HT-29 (cell line): ENCODE data around the gene OCIAD2. TPM values are rescaled to one million over a fixed set of nuclear protein-coding genes. Genes with fewer than 3 reads are reported as not detected.
"Not testable (repeated sequence)": the region's sequence is repeated elsewhere in the genome, so short reads cannot be mapped to it uniquely, and the experiment has no call there.

ENCODE experiments used
- DNase-seq: peaks from one replicate; pipeline ENCODE4 v3.0.0-alpha.2; 2015; ENCODE audit warnings: low spot score
- total RNA-seq: library from RNA; depleted of rRNA; stranded (reverse); fragments of >200 nt; shearing (Covaris generic); gene quantifications from 2 replicates; pipeline ENCODE4 v1.2.3, GENCODE V29; 2014

Gene OCIAD2
- total RNA-seq, 1 experiment from 2014 or later = 204 TPM

GRCh38 chr4:48907706-48908477 is 1.3 kb upstream of the OCIAD2 start:
- DNase-seq = no peak

DNA sequence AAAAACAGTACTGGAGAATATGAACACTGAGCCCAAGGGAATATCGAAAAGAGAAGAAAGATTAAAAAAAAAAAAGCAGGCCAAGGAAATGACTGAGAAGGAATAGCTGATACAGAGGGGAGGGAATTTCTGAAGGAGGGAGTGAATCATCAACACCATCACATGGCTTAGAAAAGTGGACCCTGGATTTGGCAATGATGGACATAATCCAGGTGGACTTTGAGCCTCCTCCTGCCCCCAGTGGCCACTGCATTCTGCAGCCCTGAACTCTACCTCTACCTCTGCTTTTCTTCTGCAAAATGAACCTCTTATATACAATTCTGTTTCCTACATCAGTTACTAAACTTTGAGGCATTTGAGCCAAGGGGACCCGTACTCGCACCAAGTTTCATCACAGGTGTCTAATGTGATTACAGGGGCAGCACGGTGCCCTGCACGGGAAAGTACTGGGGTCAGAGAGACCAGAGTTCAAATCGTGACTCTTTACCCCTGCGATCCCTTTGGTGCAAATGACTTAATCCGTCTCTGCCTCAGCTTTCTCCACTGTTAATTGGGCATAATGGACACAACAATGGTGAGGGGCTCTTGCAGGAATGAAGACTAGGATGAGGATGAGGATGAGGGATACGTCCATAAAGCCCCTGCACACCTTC is 1.1 kb downstream of the OCIAD2 start:
- peak; percentile 63 for DNase-seq

DNA sequence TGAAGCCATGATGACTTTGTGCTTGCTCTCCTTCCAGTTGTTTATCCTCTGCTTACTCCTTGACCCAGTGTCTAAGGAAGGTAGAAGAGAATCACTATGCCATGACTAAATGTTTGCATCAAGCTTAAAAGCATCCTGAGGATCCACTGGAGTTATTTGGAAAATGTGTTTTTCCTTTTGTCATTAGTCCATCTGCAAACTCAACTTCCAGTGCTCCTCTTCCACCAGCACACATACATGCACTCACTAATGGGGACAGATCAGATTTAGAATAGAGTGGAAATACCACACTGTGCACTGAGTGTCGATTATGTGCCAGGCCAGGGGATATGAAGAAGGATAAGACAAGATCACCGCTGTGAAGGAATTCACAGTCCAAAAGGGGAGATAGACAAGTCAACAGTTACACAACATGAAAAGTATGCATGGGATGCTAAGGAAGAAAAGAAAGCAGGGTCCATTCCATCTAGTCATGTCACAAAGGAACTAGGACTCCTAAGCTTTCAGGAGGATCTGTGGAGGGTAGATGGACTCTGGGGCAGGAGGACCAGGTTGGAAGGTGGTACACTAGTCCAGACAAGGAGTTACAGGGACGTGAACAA is 1.9 kb downstream of the OCIAD2 start:
- no peak for DNase-seq

DNA sequence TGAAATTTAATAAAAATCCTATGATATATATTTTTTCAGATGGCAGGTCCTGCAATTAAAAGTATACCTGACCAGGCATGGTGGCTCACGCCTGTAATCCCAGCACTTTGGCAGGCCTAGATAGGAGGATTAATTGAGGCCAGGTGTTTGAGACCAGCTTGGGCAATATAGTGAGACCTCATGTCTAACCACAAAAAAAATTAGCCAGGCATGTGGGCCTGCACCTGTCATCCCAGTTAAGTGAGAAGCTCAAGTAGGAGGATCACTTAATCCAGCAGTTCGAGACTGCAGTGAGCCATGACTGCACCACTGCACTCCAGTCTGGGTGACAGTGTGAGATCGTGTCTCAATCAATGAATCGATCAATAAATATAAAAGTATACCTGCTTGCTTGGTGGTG is 2.5 kb downstream of the OCIAD2 start:
- no peak for DNase-seq

- no peak for DNase-seq
Observed at GRCh38 chr4:48902266-48902665, 4.3 kb downstream of the OCIAD2 start.

DNA sequence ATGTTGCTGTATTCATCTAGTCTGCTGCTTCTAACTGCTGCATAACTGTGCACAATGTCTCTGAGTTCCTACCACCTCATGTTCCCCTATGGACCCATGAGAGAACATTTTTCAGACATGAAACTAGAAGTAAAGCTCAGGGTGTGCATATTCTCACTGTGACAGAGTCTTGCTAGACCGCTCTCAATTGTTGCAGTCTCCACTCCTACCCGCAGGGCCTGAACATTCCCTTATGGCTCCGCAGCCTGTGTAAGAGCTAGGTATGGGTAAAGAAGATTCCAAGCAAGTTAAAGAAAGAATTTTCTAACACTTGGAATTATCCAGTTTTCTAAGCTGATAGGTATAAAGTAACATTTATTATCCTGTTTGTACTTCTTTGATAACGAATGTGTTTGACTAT is 5.4 kb downstream of the OCIAD2 start:
- no peak for DNase-seq

DNA sequence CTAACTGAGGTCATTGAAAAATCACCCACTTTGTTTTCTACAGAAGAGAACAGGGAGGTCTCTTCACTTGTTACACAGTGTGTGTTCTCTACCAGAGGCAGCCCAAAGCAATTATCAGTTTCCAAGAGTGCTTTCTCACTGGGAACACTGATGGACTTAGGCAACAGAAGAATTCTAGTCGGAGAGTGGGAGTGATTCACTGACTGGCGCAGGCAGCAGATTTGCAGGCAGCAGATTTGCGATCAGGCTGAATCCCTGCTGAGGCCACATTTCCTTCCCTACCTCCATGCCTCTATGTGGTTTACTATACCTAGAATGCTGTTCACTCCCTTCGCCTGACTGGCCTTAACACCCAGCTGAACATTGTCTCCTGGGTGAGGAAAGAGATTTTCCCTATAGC is 6.6 kb downstream of the OCIAD2 start:
- DNase-seq = no peak

DNA sequence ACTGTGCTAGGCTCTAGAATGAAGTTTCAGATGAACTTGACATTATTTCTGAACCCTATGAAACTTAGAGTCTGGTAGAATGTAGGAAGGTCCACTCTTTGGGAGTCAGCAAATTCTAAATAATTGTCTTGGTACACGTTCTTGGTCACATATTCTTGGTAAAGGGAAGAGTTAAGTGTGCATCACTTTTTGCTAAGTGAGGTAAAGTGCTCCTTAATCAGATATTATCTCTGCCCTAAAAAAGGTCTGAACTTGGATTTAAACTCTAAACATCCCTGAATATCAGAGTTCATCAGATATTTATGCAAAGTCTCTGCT is 7.2 kb downstream of the OCIAD2 start:
- DNase-seq = no peak

DNA sequence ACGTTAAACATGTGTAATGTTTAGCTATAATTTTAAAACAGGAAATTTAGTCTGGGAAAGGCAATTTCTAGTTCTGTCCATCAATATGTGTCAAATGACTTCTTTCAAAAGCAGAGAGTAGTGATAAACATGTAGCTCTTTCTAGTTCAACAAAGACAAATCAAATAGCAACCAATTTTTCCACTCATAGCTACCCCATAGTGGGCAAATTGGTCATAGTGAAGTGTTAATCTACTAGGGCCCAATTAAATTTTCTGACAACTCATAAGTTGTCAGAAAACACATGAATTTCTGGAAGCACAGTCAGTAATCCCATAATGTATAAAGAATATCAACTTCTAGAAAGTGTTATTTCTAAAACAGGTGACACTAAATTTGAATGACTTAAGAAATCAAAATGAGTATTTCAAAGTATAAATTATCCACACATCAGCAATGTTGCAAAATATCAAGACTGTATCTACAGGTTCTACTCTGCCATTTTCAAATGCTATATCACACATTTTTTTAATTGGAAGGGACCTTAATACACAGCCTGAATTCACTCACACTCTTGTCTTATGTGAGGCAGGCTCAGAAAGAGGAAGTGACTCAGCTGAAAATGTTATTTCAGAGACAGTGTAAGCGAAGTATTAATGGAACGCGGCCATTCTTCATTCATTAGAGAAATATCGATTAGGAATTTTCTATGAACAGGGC is 7.7 kb downstream of the OCIAD2 start:
- DNase-seq = no peak

GRCh38 chr4:48896845-48897244 is 9.7 kb downstream of the OCIAD2 start:
- DNase-seq = no peak

- DNase-seq = no peak
Observed at GRCh38 chr4:48891028-48891619, 15.4 kb downstream of the OCIAD2 start.

DNA sequence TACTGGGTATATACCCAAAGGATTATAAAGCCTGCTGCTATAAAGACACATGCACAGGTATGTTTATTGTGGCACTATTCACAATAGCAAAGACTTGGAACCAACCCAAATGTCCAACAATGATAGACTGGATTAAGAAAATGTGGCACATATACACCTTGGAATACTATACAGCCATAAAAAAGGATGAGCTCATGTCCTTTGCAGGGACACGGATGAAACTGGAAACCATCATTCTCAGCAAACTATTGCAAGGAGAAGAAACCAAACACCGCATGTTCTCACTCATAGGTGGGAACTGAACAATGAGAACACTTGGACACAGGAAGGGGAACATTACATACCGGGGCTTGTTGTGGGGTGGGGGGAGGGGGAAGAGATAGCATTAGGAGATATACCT is 16.8 kb downstream of the OCIAD2 start:
- DNase-seq = not testable (repeated sequence)

DNA sequence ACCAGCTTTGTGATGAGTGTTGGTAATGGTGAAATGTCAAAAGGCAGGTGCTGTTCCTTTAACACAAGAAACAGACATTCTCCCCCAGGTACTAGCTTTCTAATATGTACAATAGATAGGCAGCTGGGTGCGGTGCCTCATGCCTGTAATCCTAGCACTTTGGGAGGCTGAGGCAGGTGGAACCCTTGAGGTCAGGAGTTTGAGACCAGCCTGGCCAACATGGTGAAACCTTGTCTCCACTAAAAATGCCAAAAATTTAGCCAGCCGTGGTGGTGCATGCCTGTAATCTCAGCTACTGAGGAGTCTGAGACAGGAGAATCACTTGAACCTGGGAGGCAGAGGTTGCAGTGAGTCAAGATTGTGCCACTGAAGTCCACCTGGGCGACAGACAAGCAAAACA is 24.9 kb downstream of the OCIAD2 start:
- DNase-seq = not testable (repeated sequence)

DNA sequence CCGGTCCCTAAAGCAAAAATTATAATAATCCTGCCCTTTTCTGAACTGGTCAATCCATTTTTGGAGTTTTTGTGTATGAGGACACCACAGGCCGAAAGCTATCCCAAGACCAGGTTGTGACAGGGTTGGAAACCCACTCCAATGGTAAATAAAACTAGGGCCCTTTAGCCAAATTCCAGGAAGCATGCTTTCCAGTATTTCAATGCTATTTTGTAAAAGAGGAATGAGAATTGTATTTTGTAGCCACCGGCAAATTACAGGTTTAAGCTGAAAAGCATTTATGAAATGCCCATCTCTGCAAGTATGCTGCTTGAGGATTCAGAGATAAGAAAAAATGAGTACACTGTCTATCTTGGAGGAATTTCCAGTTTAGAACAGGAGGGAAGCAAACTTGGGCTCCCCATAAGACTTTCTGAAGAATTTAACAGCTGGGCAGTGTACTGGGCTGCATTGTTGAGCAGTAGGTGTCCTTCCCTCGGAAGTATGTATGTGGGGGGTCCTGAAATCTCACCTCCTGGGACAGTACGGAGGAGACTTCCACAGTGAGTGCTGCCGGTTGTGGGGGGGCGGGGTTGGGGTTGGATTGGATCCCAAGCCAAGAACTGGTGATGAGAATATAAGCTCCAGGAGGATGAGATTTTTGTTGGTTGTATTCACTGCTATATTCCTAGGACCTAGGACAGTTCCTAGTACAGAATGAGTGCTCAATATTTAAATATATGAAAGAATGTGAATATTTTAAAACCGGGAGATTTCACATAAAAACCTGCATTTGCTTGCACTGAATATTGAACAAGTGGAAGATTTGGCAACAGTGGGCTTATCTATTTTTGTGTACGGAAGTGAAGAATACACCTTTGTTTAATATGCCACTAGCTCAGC is 26.8 kb downstream of the OCIAD2 start:
- DNase-seq = no peak

DNA sequence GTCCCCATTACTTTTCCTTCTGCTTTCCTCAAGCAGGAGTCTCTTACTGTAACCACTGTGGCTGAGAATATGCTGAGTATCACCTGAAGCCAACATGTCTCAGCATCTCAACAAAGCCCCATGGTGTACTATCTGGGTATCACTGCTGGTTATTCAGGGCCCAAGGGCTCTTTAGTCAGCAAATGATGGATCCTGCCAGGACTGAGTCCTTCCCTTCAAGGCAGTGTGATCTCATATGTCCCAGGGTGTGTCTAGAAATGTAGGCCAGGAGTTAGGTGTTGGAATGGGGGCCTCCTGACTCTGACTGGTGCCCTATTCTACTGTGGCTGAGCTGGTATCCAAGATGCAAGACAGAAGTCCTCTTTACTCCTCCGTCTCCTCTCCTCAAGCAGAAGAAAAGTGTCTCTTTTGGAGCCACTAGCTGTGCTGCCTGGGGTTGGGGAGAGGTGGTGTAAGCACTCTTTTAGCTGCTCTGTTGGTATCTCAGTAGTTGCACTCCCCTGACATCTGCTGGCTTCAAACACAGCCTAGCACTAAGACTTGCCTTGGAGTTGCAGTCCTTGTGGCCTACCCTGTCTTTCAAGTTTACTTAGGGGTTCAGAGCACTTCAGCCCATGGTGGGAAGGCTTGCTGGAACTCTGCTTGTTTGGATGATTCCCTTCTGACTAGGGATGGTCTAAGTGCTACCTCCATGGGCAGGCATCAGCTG is 28.6 kb downstream of the OCIAD2 start:
- no peak for DNase-seq

DNA sequence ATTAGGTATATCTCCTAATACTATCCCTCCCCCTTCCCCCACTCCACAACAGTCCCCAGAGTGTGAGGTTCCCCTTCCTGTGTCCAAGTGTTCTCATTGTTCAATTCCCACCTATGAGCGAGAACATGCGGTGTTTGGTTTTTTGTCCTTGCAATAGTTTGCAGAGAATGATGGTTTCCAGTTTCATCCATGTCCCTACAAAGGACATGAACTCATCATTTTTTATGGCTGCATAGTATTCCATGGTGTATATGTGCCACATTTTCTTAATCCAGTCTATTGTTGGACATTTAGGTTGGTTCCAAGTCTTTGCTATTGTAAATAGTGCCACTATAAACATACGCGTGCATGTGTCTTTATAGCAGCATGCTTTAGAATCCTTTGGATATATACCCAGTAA is 41.9 kb downstream of the OCIAD2 start:
- DNase-seq = not testable (repeated sequence)

DNA sequence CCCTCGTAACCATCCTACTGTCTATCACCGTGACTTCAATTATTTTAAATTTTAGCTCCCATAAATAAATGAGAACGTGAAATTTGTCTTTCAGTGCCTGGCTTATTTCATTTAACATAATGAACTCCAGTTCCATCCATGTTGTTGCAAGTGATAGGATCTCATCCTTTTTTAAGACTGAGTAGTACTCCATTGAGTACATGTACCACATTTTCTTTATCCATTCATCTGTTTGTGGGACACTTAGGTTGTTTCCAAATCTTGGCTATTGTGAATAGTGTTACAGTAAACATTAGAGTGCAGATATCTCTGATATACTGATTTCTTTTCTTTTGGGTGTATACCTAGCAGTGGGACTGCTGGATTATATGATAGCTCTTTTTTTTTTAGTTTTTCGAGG is 42.8 kb downstream of the OCIAD2 start:
- DNase-seq = no peak

- DNase-seq = no peak
Observed at GRCh38 chr4:48862661-48863060, 43.9 kb downstream of the OCIAD2 start.

DNA sequence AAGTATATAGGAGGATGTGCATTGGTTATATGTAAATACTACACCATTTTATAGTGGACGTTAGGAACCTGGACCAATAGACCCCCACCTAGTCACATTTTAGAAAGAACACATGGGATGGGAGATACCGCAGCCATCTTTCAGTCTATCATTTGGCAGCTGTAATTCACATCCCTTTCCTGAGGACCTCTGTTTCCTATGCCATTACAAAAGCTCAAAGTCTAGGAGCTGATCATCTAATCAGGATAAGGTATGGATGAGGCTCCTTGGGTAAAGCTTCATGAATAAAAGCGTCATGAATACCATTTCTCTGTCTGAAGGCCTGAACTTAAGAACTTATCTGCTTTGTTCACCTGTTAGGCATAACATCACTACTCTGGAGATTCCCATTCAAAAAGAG is 44.5 kb downstream of the OCIAD2 start:
- DNase-seq = no peak

DNA sequence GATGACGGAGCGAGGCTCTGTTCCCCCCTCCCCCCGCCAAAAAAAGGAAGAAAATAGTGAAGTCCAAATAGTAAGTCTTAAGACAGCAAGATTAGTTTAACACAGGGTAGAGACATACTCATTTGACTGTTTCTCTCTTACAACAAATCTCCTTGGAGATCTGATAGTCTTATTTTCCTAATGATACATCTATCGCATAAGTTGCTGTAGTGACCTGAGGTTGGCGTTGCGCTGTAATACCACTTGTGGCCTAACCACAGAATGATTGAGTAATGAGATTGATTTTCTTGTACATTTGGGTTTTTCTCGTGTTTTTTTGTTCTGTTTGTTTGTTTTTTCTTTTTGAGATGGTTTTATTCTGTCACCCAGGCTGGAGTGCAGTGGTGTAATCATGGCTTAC is 48.4 kb downstream of the OCIAD2 start:
- DNase-seq = no peak
